ENCODE measurements around the gene ADAMTS4.

Gene ADAMTS4

GRCh38 chr1:161196111-161196510 is 2.7 kb downstream of the ADAMTS4 start:
- DNase-seq (ENCODE audit: low read depth) = no peak

GRCh38 chr1:161195171-161195570 is 3.7 kb downstream of the ADAMTS4 start:
- no peak for DNase-seq (ENCODE audit: low read depth)

GRCh38 chr1:161193561-161194235 is 5.2 kb downstream of the ADAMTS4 start:
- DNase-seq (ENCODE audit: low read depth) = no peak

- no peak for DNase-seq (ENCODE audit: low read depth)
Observed at GRCh38 chr1:161192476-161193465, 6.1 kb downstream of the ADAMTS4 start.

GRCh38 chr1:161191971-161192370 is 6.9 kb downstream of the ADAMTS4 start:
- no peak for DNase-seq (ENCODE audit: low read depth)

- no peak for DNase-seq (ENCODE audit: low read depth)
Observed at GRCh38 chr1:161190962-161191521, 7.8 kb downstream of the ADAMTS4 start.

GRCh38 chr1:161189036-161189435 is 9.8 kb downstream of the ADAMTS4 start:
- no peak for DNase-seq (ENCODE audit: low read depth)

GRCh38 chr1:161188381-161188780 is 10.5 kb downstream of the ADAMTS4 start:
- no peak for DNase-seq (ENCODE audit: low read depth)

- no peak for DNase-seq (ENCODE audit: low read depth)
Observed at GRCh38 chr1:161187311-161187710, 11.5 kb downstream of the ADAMTS4 start.

GRCh38 chr1:161185732-161186311 is 13.0 kb downstream of the ADAMTS4 start:
- no peak for DNase-seq (ENCODE audit: low read depth)

- no peak for DNase-seq (ENCODE audit: low read depth)
Observed at GRCh38 chr1:161185282-161185682, 13.6 kb downstream of the ADAMTS4 start.

GRCh38 chr1:161182214-161182613 is 16.6 kb downstream of the ADAMTS4 start:
- DNase-seq (ENCODE audit: low read depth) = no peak

- no peak for DNase-seq (ENCODE audit: low read depth)
Observed at GRCh38 chr1:161180639-161181038, 18.2 kb downstream of the ADAMTS4 start.

- DNase-seq (ENCODE audit: low read depth) = no peak
Observed at GRCh38 chr1:161179698-161180097, 19.2 kb downstream of the ADAMTS4 start.

GRCh38 chr1:161177936-161178244 is 21.0 kb downstream of the ADAMTS4 start:
- no peak for DNase-seq (ENCODE audit: low read depth)

GRCh38 chr1:161177112-161177935 is 21.5 kb downstream of the ADAMTS4 start, which contains the start of gene B4GALT3:
Gene B4GALT3, minus strand, starts transcription at chr1:161177507. Its CDS starts 1,447 bp downstream, at chr1:161176060.
- no peak for DNase-seq (ENCODE audit: low read depth)

- no peak for DNase-seq (ENCODE audit: low read depth)
Observed at GRCh38 chr1:161176468-161177111, 22.3 kb downstream of the ADAMTS4 start.

- DNase-seq (ENCODE audit: low read depth) = no peak
Observed at GRCh38 chr1:161175771-161176453, 22.9 kb downstream of the ADAMTS4 start.

- DNase-seq (ENCODE audit: low read depth) = no peak
Observed at GRCh38 chr1:161174911-161175310, 23.9 kb downstream of the ADAMTS4 start.

- no peak for DNase-seq (ENCODE audit: low read depth)
Observed at GRCh38 chr1:161173711-161174110, 25.1 kb downstream of the ADAMTS4 start.
